ENCODE measurements around the gene POGLUT3. TPM values are rescaled to one million over a fixed set of nuclear protein-coding genes. Genes with fewer than 3 reads are reported as not detected.

Gene POGLUT3
- total and polyA plus RNA-seq, 2 of the 8 experiments (the other 6 are each of a cell fraction or from before 2014, with no cell fraction given), result 4.7 to 17.4 TPM

DNA sequence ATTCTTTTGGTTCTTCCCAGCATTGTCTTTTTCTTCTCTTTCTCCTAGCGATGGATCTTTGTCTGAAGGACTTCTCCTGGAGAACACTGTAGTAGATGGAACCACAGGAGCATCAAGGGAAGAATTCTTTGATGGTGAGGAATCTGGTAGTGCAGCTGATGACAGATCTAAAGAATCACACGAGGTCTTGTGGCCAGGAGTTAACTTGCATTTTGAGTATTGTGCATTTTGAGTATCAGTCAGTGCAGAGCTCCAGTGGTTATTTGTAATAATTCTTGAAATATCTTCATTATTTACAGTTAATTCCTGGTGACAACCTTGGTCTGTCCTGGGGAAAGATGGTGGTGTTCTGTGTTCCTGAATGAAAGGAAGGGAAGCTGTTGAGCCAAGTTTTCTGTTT lies 14.5 kb upstream of the POGLUT3 start (continued):
- no peak for TF ChIP-seq CTCF (IDR thresholded peaks at IDR 0.05; ENCODE audit: control extremely low read depth in 1 of 3, insufficient read depth in 1 of 3, low read depth in 1 of 3, low read length in 3 of 3)
- no peak for TF ChIP-seq RAD21 (IDR thresholded peaks at IDR 0.05 in 1 of 2, conservative IDR thresholded peaks at IDR 0.05 in 1 of 2; ENCODE audit: low read depth in 2 of 2, low read length in 2 of 2)
